HG03025 (cell line): ENCODE results near the gene LYST.
"Not testable (repeated sequence)": the region's sequence is repeated elsewhere in the genome, so short reads cannot be mapped to it uniquely, and the experiment has no call there.

ENCODE experiments used
- ATAC-seq: cut with Tn5 transposase; IDR thresholded peaks from one replicate; pipeline ENCODE4 v1.9.1; 2021; ENCODE audit warnings: mild to moderate bottlenecking, moderate library complexity; ENCODE audit not compliant: unreplicated experiment, low FRiP score

Gene LYST

GRCh38 chr1:235822685-235823084 is 44.0 kb downstream of the LYST start:
- ATAC-seq = no peak

- no peak for ATAC-seq
Observed at GRCh38 chr1:235821361-235821981, 45.2 kb downstream of the LYST start.

- no peak for ATAC-seq
Observed at GRCh38 chr1:235820061-235820460, 46.6 kb downstream of the LYST start.

- no peak for ATAC-seq
Observed at GRCh38 chr1:235818632-235819136, 48.0 kb downstream of the LYST start.

- ATAC-seq = no peak
Observed at GRCh38 chr1:235817101-235817728, 49.5 kb downstream of the LYST start.

GRCh38 chr1:235809688-235810397 is 56.9 kb downstream of the LYST start:
- ATAC-seq = no peak

- no peak for ATAC-seq
Observed at GRCh38 chr1:235808223-235808622, 58.5 kb downstream of the LYST start.

- ATAC-seq = no peak
Observed at GRCh38 chr1:235806123-235806522, 60.6 kb downstream of the LYST start.

GRCh38 chr1:235802573-235803346 is 63.9 kb downstream of the LYST start:
- no peak for ATAC-seq

- ATAC-seq = no peak
Observed at GRCh38 chr1:235799264-235799663, 67.4 kb downstream of the LYST start.

GRCh38 chr1:235791532-235792060 is 75.1 kb downstream of the LYST start:
- no peak for ATAC-seq

- ATAC-seq = no peak
Observed at GRCh38 chr1:235790123-235790522, 76.6 kb downstream of the LYST start.

- not testable (repeated sequence) for ATAC-seq
Observed at GRCh38 chr1:235786227-235786898, 80.3 kb downstream of the LYST start.

GRCh38 chr1:235784950-235785349 is 81.8 kb downstream of the LYST start:
- ATAC-seq = no peak

GRCh38 chr1:235783148-235783776 is 83.4 kb downstream of the LYST start:
- ATAC-seq = no peak

GRCh38 chr1:235782601-235783000 is 84.1 kb downstream of the LYST start:
- no peak for ATAC-seq

- no peak for ATAC-seq
Observed at GRCh38 chr1:235781807-235782206, 84.9 kb downstream of the LYST start.

- no peak for ATAC-seq
Observed at GRCh38 chr1:235779770-235780169, 86.9 kb downstream of the LYST start.

- ATAC-seq = no peak
Observed at GRCh38 chr1:235776396-235776795, 90.3 kb downstream of the LYST start.
